Caco-2 (cell line): ENCODE results near the gene CDH10. TPM values are rescaled to one million over a fixed set of nuclear protein-coding genes. Genes with fewer than 3 reads are reported as not detected.

Experiments
- BruUV-seq: library from RNA; stranded (reverse); fragments of 400-500 nt; replicated peaks from 2 replicates; lab custom pipeline; 2021; lab: Mats Ljungman, UMichigan
- CTCF ChIA-PET: fragments of 300-600 bp; sonication (Branson Sonifier 250); formaldehyde crosslinking; loops from one replicate; lab custom pipeline; 2022; ENCODE audit warnings: antibody characterized with exemption; lab: Charles Lee
- POLR2A ChIA-PET: fragments of 300-600 bp; sonication (Branson Sonifier 250); formaldehyde crosslinking; loops from one replicate; lab custom pipeline; 2022; ENCODE audit warnings: antibody characterized with exemption; lab: Charles Lee
- DNase-seq, 2 experiments: peaks; one replicate each; pipeline versions ENCODE4 v3.0.0 to v3.0.0-alpha.2; 2020 to 2022
- H3K27me3 ChIP-seq: replicated peaks from 2 replicates; pipeline ENCODE4 v1.6.0; 2011; ENCODE audit warnings: low read length; ENCODE audit not compliant: control insufficient read depth, insufficient read depth
- H3K36me3 ChIP-seq: 2 replicates; pipeline ENCODE4 v1.5.1; 2011; ENCODE audit warnings: low read length; ENCODE audit not compliant: control insufficient read depth, insufficient read depth
- H3K4me1 ChIP-seq: fragments of 250-450 bp; sonication (Bioruptor Pico); 2 replicates; pipeline ENCODE4 v1.5.1; 2020; ENCODE audit warnings: mild to moderate bottlenecking
- H3K4me3 ChIP-seq: 2 replicates; pipeline ENCODE4 v1.5.1; 2011; ENCODE audit warnings: low read depth, mild to moderate bottlenecking, control low read depth, low read length
- H3K9me3 ChIP-seq: fragments of 250-450 bp; sonication (Bioruptor Pico); 2 replicates; pipeline ENCODE4 v1.5.1; 2020; ENCODE audit warnings: mild to moderate bottlenecking, moderate library complexity
- H3K27ac Mint-ChIP-seq: one replicate; pipeline ENCODE4 v1.8.0; 2022; ENCODE audit warnings: mixed read lengths; ENCODE audit not compliant: unreplicated experiment
- H3K27me3 Mint-ChIP-seq: one replicate; pipeline ENCODE4 v1.8.0; 2022; ENCODE audit warnings: mixed read lengths; ENCODE audit not compliant: insufficient read depth, unreplicated experiment
- H3K36me3 Mint-ChIP-seq: one replicate; pipeline ENCODE4 v1.8.0; 2022; ENCODE audit warnings: mild to moderate bottlenecking, mixed read lengths; ENCODE audit not compliant: insufficient read depth, unreplicated experiment
- H3K4me1 Mint-ChIP-seq: one replicate; pipeline ENCODE4 v1.8.0; 2022; ENCODE audit warnings: low read depth, mixed read lengths; ENCODE audit not compliant: unreplicated experiment
- H3K4me3 Mint-ChIP-seq: one replicate; pipeline ENCODE4 v1.8.0; 2022; ENCODE audit warnings: mild to moderate bottlenecking, moderate library complexity, mixed read lengths; ENCODE audit not compliant: unreplicated experiment
- H3K9me3 Mint-ChIP-seq: one replicate; pipeline ENCODE4 v1.8.0; 2022; ENCODE audit warnings: mixed read lengths; ENCODE audit not compliant: unreplicated experiment
- intact Hi-C: fragments of 100-400 bp; cut with micrococcal nuclease; formaldehyde crosslinking; loops from one replicate; pipeline ENCODE4 v1.10.0; 2022; ENCODE audit not compliant: unreplicated experiment
- total RNA-seq: library from RNA; stranded (reverse); gene quantifications from 2 replicates; pipeline ENCODE4 v1.2.3, GENCODE V29; 2022
- TF ChIP-seq, protein P1 (sequence below), 2 experiments: fragments of 200-600 bp in 1 of 2; IDR thresholded peaks; 1 replicate in 1 of 2; 2 replicates in 1 of 2; pipeline versions ENCODE4 v1.5.1 to v1.8.0; 2011 to 2022; ENCODE audit warnings: antibody characterized with exemption in 1 of 2, control low read depth in 1 of 2, inconsistent platforms in 1 of 2, low read depth in 1 of 2, low read length in 1 of 2, mild to moderate bottlenecking in 1 of 2, moderate library complexity in 1 of 2; ENCODE audit not compliant: insufficient read depth in 1 of 2, severe bottlenecking in 1 of 2, unreplicated experiment in 1 of 2

Gene CDH10
- total RNA-seq, 1 experiment from 2014 or later = not detected

DNA sequence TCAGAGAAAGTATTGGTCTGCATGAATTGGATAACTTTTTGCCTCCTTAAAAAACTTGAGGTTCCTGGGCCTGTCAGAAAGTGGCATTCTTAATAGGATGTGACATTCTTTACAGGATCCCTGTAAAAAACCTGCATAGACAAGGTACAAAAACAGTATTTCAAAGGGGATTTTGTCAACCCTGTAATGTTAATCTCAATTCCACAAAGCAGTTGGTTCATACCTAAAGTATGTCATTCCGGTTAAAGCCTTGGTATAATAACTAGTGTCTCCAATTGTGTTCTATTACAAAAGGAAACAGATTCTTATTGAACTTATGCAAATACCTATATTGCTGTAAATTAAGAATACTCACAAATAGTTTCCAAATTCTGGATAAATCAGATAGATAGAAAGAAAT lies 169.7 kb downstream of the CDH10 start:
- H3K27me3 ChIP-seq = no peaks in the 10 kb centered on the region
- no peaks in the 10 kb centered on the region for H3K4me1 ChIP-seq
- CTCF ChIA-PET = no interaction called here
- Mint-ChIP-seq H3K27ac (no peak overlapping the region), H3K4me3 (no peak overlapping the region), H3K36me3 (no peaks in the 10 kb centered on the region), H3K27me3 (no peaks in the 10 kb centered on the region), H3K9me3 (no peaks in the 10 kb centered on the region), H3K4me1 (no peaks in the 10 kb centered on the region)
- no peak for DNase-seq
- POLR2A ChIA-PET = no interaction called here
- no peaks in the 10 kb centered on the region for H3K9me3 ChIP-seq
- no TSS peak for BruUV-seq
- no peak overlapping the region for H3K4me3 ChIP-seq
- H3K36me3 ChIP-seq = no peaks in the 10 kb centered on the region
- TF ChIP-seq, protein P1, sequence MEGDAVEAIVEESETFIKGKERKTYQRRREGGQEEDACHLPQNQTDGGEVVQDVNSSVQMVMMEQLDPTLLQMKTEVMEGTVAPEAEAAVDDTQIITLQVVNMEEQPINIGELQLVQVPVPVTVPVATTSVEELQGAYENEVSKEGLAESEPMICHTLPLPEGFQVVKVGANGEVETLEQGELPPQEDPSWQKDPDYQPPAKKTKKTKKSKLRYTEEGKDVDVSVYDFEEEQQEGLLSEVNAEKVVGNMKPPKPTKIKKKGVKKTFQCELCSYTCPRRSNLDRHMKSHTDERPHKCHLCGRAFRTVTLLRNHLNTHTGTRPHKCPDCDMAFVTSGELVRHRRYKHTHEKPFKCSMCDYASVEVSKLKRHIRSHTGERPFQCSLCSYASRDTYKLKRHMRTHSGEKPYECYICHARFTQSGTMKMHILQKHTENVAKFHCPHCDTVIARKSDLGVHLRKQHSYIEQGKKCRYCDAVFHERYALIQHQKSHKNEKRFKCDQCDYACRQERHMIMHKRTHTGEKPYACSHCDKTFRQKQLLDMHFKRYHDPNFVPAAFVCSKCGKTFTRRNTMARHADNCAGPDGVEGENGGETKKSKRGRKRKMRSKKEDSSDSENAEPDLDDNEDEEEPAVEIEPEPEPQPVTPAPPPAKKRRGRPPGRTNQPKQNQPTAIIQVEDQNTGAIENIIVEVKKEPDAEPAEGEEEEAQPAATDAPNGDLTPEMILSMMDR (IDR thresholded peaks at IDR 0.05; ENCODE audit: insufficient read depth in 1 of 2, low read depth in 1 of 2, low read length in 1 of 2, severe bottlenecking in 1 of 2, unreplicated experiment in 1 of 2) = no peak
- intact Hi-C loops = no loop called here

DNA sequence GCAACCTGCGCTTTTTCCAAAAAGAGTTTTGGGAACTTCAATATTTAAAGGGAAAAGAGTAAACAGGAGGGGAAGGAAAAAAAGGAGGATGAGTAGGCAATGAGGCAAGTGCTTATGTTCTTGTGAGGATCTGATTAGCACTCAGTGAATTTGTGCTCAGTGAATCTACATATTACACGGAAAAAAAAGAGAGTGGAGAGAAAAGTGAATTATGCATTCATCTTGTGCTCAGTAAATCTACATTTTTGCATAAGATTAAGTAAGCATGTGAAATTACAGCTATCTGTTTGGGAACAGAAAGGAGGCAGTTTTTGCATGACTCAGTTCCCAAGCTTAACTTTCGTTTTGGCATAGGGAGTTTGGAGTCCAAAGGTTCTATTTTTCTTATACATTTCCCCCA lies 170.1 kb downstream of the CDH10 start:
- no peaks in the 10 kb centered on the region for H3K27me3 ChIP-seq
- DNase-seq = no peak
- Mint-ChIP-seq H3K4me1 (no peaks in the 10 kb centered on the region), H3K36me3 (no peaks in the 10 kb centered on the region), H3K27ac (no peak overlapping the region), H3K4me3 (no peak overlapping the region), H3K27me3 (no peaks in the 10 kb centered on the region), H3K9me3 (no peaks in the 10 kb centered on the region)
- no peaks in the 10 kb centered on the region for H3K36me3 ChIP-seq
- TF ChIP-seq, protein P1 (IDR thresholded peaks at IDR 0.05; ENCODE audit: insufficient read depth in 1 of 2, low read depth in 1 of 2, low read length in 1 of 2, severe bottlenecking in 1 of 2, unreplicated experiment in 1 of 2) = no peak
- intact Hi-C loops = no loop called here
- POLR2A ChIA-PET = no interaction called here
- H3K4me3 ChIP-seq = no peak overlapping the region
- no peaks in the 10 kb centered on the region for H3K9me3 ChIP-seq
- H3K4me1 ChIP-seq = no peaks in the 10 kb centered on the region
- CTCF ChIA-PET = no interaction called here
- no TSS peak for BruUV-seq

DNA sequence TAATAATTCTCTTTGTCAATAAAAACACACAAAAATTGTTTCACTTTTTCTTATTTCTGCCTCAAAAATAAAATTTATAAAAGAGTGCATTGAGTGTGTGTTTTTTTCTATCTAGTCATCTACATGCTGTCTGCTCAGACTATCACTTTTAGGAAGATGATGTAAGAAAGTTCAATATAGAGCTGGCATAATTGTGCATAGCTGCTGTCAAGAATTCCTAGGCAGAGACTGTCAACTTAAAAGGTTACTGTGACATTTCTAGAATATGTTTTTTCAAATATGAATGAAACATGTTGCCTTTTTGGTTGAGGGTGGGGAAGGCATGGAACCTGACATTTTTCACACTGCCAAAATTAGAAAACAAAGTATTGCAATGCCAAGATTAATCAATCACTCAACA lies 172.3 kb downstream of the CDH10 start:
- Histone ChIP-seq H3K36me3 (no peaks in the 10 kb centered on the region), H3K4me1 (no peaks in the 10 kb centered on the region), H3K9me3 (no peaks in the 10 kb centered on the region), H3K4me3 (no peak overlapping the region), H3K27me3 (no peaks in the 10 kb centered on the region)
- Mint-ChIP-seq H3K27me3 (no peaks in the 10 kb centered on the region), H3K27ac (no peak overlapping the region), H3K4me1 (no peaks in the 10 kb centered on the region), H3K36me3 (no peaks in the 10 kb centered on the region), H3K9me3 (no peaks in the 10 kb centered on the region), H3K4me3 (no peak overlapping the region)
- ChIA-PET POLR2A (no interaction called here), CTCF (no interaction called here)
- intact Hi-C loops = no loop called here
- BruUV-seq = no TSS peak
- DNase-seq = no peak
- TF ChIP-seq, protein P1 (IDR thresholded peaks at IDR 0.05; ENCODE audit: insufficient read depth in 1 of 2, low read depth in 1 of 2, low read length in 1 of 2, severe bottlenecking in 1 of 2, unreplicated experiment in 1 of 2) = no peak
